Activated effector memory CD4-positive, alpha-beta T cell treated with anti-CD3 and anti-CD28 coated beads, Interleukin-2, amount 50 U/mL, for 16 hours (primary cell): ENCODE measurements around the gene CBX2.

ENCODE experiments used
- DNase-seq: peaks from one replicate; pipeline ENCODE4 v3.0.0-alpha.2; 2020

Gene CBX2

DNA sequence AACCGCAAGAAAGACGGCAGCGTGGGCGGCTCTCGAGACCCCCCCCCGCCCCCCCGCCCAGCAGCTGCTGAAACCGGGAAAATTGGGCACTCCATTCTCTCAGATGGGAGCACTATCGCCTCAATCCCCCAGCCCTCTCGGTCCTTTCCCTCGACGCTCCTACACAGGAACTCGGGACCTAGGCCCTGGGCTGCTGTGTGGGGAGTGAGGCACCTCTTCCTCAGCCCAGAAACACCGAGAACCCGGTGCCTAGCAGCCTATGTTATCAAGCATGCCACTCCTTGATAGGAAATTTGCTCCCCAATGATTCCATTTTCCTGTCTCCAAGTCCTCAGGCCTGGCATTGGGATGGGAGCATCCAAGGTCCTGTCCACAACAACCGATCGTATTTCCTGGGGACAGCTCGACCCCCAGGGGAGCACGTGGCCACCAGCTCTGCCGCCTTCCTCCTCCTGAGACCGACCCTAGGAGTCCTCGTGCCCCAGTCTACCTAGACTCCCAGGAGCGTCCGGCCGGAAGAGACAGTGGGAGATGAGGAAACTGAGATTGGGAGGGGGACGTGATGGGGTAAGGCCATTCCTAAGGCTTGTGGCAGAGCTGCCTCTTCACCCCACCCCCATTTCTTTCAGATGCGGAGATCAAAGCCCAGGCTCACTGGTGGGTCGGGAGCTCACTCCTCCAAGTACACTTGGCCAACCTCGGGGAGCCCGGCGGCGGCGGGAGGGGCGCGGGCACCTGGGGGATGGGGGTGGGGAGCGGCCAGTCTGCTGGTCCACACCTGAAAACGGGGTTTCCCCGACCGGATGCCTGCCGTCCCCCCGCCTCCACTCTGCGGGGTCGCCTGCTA lies 36.4 kb downstream of the CBX2 start:
- DNase-seq, result no peak

DNA sequence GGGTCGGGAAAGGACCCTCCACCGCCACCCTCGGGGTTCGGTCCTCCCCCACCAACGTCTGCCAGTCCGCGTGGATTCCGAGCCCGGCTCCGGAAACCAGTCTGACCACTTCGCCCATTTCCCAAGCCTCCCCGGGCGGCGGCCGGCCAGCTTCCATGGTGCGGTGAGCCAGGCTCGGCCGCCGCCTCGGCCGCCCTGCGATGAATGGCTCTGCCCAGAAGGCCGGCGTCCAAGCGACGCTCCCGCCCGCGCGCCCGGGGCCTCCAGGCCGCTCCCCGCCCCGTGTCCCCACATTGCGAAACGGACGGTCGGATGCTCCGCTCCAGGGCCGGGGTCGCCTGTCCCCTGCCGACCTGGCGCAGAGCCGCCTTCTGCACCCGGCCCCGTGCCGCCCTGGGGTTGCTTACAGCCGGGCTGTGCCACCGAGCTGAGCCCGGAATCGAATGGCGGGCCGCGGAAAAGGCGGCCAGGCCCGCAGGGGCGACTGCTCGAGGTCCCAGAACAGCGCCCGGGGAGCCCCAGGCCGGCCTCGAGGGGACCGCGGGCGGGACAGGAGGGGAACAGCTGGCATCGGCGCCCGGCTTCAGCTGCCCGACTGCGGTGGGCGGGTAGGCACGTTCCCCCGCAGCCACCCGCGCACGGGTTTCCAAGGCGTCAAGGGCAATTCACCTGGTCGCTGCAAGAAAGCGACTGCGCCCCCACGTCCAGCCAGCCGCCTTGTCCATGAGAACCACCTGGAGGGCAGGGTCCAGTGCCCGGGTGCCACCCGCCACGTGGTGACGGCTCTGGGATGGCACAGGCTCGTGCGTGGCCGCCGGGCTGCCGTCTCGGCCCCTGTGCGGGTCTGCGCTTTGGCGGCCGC lies 37.3 kb downstream of the CBX2 start:
- no peak for DNase-seq

DNA sequence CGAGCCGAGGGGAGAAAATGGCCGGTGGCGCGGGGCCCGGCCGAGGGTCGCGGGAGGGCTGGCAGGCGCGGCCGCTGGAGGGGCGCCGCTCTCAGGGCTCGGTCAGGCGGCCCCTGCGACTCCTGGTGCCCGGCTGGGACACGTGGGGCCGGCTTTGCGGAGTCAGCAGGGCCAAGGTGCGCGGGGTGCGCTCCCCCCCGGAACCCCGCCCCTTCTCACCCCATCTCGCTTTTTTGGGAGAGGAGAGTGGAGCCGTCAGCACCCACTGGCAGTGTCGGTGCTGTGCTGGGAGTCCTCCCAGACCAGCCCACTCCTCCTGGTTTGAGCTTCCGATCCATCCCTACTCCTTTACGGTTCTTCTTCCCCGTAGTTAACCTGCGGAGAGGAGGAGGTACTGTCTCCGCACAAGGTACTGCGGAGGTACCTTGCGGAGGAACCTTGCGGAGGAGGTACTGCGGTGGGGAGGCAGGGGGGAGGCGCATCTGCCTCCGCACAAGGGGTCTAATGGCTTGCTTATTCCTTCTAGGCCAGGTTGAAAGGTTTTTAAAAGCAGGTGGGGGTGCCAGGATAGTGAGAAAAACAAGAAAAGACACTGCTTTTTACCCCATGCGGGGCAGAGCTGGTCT lies 38.0 kb downstream of the CBX2 start:
- DNase-seq, result no peak

DNA sequence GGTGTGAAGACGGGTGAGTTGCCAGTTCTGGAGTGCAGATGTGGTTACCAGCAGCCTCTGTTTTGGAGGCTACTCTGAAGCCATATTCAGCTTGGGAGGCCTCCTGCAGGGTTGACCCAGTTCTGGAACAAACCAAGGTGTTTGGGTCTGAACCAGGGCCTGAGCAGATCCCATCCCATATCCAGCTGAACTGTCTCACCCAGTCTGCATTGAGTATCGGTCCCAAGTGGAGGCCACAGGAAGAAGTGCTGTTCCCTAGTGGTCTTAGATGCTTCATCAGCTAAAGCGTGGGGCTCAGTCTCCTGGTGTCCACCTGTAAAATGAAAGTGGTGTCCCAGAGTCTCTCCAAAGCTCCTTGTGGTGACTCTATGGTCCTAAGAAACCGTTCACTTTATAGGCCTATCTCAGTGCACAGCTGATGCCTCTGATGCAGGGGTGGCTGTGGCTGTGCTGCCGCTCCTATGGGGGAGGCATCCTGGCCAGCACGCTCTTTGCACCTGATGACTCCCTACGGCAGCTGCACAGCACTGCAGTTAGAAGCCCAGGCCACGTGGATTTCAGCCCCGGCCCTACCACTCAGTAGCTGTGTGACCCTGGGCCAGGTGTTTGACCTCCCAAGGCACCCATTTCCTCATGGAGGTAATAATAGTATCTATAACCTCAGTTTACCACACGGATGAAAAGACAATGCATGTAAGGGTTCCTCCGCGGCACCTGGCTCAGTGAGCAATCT lies 40.2 kb downstream of the CBX2 start:
- DNase-seq, result no peak

DNA sequence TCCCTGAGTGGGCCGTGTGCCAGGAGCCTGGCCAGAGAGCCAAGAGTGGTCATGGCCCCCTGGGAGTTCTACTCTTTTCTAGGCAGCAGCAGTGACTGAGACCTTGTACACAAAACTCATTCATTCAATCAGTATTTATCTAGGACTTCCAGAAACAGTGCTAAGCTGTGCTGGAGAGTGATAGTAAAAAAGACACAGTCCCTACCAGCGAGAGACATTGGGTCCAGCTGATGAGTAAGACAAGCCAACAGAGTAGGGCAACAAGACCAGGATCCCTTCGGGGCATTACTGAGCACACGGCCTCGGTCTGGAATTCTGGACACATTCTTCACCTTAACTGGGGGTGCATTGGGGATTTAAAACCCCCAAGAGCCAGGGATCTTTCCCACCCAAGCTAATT lies 41.1 kb downstream of the CBX2 start:
- DNase-seq, result no peak

DNA sequence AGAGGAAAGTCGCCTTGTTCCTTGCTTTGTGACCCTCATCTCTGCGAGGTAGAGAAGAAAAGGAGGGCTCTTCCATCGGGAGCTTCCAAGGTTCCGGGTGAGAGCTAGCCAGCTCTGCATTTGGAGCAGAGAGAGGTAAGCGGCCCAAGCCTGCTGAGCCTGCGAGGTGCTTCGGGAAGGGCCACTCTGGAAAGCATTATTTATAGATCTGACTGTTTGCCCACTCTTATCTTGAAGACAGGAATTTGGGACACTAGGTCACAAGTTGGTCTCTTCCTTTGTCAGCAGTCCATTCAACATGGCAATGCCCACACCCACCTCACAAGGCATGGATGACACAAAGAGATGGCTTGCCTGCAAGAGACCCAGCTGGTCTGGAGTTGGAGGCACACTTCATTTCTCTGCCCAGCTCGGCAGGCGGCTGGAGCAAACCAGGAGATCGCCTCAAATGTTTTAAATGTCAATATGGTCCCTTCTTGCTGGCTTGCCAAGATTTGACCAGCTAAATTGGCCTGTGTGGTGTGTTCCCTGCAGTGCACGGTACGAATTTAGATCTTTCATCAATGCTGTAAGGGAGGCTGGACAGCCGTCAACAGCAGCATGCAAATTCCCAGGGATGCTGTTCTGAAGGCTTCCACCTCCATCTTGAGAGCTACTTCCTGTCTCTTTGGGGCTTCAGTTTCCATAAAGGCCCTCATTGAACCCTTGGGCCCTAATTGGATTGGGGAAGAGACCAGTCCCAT lies 41.8 kb downstream of the CBX2 start:
- DNase-seq, result no peak

DNA sequence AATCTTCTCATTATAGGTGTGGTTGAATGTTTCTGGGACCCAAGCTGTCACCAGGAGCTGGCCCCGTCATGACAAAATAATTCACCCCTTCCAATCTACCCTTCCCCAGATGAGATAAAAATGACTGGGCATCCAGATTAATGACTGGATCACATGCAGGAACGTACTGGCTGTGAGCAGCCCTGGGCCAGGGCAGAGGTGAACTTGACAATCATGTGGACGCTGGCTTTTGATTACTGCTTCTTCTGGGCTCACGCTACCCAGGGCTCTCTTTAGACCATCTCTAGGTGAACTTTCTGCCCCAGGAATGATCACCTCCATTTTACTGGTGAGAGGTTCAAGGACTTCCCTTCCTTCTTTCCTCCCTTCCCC lies 43.0 kb downstream of the CBX2 start:
- DNase-seq, result no peak

DNA sequence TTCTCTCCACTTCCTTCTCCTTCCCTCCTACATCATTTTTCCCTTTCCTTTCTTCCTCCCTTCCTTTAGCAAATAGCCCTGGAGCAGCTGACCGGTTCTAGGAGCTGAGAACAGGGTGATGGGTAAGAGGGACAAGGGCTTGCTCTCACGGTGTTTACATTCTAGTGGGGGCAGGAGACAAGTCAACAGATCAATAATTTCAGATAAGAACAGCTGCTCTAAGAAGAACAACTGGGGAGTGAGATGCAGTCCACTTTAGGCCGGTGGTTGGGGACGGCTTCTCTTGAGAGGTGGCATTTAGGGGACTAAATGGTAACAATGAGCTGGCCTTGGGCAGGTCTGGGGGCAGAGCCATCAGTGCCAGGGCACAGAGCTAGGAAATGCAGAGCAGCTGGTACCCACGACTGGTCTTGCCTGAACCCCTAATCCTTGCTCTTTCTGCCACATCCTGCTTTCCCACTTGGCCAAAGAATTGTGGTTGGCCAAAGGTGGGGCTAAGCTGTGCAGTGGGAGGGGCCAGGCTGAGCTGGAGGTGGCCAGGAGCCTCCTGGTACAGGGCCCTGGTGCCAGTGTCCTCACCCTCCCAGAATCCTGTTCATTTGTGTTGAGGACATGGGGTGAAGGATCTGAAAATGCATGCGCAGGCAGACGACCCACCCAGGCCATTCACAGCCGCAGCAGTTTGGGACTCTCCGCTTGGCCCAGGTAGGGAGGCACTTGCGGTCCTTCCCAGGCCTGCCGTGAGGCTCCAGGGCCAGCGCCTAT lies 43.6 kb downstream of the CBX2 start:
- no peak for DNase-seq

DNA sequence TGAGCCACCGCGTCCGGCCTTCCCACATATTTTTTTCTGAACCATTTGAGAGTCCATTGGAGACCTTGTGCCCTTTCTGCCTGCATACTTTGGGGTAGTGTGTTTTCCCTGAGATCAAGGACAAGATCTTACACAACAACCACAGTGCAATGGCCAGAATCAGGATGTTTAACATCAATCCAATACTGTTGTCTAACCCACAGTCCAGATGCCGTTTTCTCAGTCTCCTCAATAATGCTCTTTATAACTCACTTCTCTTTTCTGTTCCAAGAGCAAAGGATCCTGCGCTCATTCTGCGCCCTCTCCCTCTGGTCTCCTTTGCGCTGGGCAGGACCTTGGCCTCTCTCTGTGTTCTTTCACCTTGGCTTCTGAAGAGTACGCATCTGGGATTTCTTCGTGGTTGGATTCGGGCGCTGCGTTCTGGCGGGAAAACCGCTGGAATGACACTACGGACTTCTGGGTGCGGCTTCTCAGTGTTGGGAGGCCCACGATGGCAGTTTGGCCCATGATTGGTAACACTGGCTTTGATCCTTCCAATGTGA lies 44.7 kb downstream of the CBX2 start:
- DNase-seq, result no peak

DNA sequence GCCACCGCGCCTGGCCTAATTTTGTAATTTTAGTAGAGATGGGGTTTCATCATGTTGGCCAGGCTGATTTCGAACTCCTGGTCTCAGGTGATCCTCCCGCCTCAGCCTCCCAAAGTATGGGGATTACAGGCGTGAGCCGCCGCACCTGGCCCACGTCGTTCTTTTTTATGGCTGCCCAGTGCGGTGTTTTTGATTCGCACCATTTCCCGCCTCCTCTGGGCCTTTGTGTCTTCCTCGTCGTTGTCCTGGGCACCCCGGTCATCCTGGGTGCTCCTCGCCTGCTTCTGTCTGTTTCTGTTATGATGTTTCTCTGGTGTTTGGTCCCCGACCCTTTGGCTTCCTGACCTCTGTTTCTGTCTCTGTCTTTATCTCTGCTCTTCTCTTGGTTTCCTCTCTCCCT lies 46.3 kb downstream of the CBX2 start:
- DNase-seq, result no peak

DNA sequence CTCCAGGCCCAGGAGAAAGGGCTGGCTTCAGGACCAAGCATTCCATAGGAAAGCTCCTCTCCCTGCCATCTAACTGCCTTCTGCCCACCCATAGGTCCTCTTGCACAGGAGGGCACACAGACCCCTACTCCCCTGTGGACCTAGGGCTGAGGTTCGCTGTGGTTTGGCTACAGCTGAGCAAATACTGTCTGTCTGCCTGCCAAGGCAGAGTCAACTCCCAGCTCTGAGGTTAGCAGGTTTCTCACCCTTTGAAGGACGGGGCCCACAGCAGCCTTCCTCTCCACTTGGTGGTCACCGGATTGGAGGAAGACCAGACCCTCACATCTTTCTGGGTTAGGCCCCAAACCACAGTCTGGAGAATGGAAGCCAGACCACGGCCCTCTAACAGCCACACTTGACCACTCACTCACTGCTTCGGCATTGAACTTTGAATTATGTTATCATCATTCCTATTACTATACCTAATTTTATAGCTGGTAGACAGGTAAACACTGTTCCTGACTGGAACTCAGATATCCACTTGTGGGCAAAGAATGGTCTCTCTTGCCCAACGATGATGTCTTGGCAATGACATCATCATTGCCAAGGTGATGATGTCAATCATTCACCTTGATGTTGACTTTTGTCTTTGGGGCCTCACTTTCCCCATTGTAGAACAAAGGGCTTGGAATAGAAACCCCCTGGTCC lies 47.1 kb downstream of the CBX2 start:
- no peak for DNase-seq

DNA sequence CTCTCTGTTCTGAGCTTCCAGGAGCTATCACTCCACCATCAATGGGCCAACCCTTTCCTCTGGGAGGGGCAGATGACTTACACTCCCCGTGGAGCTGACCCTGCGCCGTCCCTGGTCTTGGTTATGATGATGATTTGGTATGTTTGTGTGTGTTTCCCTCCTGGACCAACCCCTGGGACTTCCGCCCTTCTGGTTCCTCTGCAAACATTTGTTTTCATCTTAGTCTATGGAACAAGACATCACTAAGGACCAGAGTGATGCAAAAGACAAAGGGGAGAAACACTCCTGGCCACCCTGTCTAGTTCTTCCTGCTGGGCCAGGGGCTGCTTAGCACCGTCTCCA lies 47.6 kb downstream of the CBX2 start:
- no peak for DNase-seq

DNA sequence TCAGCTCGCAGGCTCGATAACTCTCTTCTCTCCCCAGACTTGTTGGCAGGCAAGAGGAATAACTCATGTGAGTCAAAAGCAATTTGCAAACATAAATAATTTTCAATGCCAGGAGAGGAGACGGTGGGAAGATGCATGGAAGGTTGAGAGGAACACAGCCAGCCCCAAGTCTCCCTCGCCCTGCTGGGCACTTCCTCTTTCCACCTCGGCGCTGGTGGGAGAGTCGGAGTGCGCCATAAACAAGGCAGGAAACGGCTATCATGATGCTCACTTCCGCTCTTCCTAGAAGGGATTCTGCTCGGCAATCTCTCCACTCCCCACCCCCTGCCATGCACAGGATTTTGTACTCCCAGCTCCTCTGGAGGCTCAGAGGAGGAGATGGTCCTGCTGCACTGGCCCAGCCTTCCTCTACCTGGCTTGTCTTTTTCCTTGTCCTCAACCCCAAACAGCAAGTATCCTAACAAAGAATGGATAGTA lies 48.3 kb downstream of the CBX2 start:
- DNase-seq, result no peak

DNA sequence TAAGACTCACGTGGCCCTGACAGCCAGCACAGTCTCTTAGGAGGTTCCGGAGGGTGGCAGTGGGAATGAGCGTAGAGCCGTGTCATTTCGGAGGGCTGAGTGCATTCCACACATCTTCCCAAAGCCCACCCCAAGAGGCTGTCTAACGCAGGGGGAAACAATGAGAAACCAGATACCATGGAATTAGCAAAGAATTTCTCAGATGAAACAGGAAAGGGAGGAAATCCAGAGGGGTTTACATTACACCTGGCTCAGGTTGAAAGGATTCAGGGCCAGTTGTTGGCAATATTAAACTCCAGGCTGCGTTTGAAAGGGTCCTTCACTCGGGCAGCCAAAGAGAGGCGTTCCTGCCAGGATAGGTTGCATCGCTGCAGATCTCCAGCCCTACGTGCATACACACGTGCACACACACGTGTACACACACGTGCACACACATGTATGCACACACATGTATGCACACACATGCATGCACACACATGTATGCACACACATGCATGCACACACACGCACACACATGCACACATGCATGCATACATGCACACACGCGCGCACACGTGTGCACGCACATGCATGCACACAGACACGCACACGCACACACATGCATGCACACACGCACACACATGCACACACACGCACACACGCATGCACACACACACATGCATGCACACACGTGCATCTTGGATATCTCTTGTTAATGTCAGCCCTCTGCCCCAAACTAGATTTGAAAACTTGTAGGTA lies 49.1 kb downstream of the CBX2 start:
- DNase-seq, result no peak

DNA sequence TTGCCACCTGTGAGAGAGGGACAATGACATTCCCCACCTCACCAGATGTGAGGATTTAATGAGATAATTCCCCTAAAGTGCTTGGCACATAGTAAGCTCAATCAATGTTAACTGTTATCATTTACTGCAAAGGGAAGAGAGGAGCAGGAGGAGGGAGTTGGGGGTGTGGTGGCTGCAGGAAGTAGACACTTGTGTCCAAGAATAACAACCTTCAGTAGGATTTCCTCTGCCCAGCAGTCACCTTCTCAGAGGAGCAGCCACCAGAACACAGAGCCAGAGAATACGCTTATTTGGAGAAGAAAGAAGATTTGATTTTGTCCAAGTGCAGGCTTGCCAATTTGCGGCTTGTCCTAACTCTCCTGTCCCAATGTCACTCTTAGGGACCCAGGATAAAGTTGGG lies 51.1 kb downstream of the CBX2 start:
- no peak for DNase-seq

DNA sequence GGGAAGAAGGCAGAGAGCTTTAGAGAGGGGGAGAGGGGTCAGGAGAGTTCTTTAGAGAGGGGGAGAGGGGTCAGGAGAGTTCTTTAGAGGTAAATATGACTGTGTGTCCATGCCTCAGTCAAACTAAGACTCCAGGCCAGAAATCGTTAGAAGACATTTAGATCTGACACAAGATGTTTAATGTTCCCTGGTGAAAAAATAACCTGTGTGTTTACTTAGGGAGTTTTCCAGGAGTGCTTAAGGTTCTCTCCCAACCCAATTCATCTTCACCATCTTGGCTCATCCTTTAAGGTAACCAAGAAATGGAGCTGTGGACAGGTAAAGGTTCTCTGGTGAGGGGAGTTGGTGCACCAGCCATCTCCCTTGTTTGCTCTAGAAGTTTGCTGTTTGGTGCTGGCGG lies 51.5 kb downstream of the CBX2 start:
- no peak for DNase-seq

DNA sequence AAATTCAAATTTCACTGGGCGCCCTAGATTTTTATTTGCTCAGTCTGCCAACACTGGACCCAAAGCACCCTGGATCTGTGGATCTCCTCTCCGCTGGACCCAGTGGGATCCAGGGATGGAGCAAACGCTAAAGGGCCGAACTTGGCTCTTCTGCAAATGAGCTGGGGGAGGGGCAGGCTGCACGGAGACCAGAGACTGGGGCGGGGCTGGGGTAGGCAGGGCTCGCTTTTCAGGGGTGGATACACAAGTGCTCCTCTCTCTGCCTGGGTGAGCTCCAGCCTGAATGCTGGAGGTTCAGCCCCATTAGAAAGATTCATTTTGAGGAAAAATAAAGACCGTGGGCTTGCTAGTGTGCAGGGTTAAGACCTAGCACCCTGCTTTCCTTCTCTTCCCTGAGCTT lies 52.4 kb downstream of the CBX2 start:
- no peak for DNase-seq

DNA sequence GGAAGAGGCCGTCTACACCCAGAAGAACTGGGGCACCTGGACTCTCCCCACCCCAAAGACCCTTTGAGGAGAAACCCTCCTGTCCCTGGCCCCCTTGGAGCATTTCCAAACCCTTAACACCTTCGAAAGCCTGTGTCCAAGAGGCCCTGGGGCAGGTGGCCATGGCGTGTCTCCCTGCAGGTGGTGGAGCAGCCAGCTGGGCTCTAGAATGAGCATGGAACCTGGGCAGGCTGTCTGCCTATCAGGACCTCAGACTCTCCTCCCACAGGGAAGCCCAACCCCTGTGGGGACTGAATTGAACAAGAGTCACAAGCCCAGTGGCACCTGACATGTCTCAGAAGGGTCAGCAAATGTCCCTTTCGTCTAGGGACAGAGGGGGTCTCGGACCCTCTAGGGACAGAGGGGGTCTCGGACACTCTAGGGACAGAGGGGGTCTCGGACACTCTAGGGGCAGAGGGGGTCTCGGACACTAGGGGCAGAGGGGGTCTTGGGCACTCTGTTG lies 52.9 kb downstream of the CBX2 start:
- DNase-seq, result no peak
